ENCODE results near the gene KCTD2.

DNA sequence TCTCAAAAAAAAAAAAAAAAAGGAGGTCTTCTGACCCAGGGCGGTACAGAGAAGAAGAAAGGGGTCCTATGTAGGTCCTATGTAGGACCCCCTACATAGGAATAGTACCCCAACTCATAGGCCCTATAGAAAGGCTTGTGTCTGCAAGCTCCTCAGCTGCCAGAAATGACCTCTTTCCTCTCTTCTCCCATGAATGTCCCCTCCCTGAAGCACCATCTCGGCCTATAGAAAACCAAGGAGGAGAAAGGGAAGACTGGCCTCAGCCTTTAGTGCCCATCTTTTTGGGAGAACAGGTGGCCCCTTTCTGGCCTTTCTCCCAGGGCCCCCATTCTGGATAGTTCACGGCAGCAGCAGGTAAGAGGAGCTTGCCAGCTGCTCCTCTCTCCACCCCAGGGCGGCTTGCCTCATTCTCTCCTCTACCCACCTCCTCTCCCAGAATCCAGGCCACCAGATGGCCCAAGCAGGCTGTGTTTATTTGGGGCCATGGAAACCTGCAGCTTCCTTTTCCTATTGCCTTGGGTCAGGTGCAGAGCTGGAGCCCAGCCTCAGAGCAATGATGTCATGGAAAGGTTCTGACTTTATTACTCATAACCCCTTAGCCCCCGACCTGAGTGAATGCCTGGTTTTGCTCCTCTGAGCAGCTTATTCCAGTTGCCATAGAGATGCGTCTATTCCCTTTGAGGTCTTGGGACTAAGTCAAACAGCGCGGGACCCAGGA, 36.2 kb upstream of the KCTD2 start:
- peak; percentile 25; the same call in 1 of the 2 replicates for TF ChIP-seq SMC3 (IDR thresholded peaks at IDR 0.05; ENCODE audit: low read depth, low read length)
- no peak for TF ChIP-seq YY1 (IDR thresholded peaks at IDR 0.05; ENCODE audit: low read depth)
- no peak for TF ChIP-seq EZH2phosphoT487 (IDR thresholded peaks at IDR 0.05; ENCODE audit: borderline replicate concordance, low read depth)
- no peak for TF ChIP-seq REST (IDR thresholded peaks at IDR 0.05; ENCODE audit: low read depth, low read length)
- TF ChIP-seq, protein P1, sequence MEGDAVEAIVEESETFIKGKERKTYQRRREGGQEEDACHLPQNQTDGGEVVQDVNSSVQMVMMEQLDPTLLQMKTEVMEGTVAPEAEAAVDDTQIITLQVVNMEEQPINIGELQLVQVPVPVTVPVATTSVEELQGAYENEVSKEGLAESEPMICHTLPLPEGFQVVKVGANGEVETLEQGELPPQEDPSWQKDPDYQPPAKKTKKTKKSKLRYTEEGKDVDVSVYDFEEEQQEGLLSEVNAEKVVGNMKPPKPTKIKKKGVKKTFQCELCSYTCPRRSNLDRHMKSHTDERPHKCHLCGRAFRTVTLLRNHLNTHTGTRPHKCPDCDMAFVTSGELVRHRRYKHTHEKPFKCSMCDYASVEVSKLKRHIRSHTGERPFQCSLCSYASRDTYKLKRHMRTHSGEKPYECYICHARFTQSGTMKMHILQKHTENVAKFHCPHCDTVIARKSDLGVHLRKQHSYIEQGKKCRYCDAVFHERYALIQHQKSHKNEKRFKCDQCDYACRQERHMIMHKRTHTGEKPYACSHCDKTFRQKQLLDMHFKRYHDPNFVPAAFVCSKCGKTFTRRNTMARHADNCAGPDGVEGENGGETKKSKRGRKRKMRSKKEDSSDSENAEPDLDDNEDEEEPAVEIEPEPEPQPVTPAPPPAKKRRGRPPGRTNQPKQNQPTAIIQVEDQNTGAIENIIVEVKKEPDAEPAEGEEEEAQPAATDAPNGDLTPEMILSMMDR (IDR thresholded peaks at IDR 0.05) = no peak
- no peak for TF ChIP-seq JUND (IDR thresholded peaks at IDR 0.05)
- no peak for TF ChIP-seq NRF1 (IDR thresholded peaks at IDR 0.05; ENCODE audit: low read depth, low read length)
- TF ChIP-seq POLR2AphosphoS5 (IDR thresholded peaks at IDR 0.05; ENCODE audit: low read depth, low read length) = no peak
- no peak for TF ChIP-seq ELF1 (IDR thresholded peaks at IDR 0.05)
- no peak for TF ChIP-seq MAX (IDR thresholded peaks at IDR 0.05; ENCODE audit: low read depth)
- TF ChIP-seq TAF1 (IDR thresholded peaks at IDR 0.05; ENCODE audit: borderline replicate concordance, low read depth, low read length) = no peak
- no peak for TF ChIP-seq MEF2A (IDR thresholded peaks at IDR 0.05; ENCODE audit: borderline replicate concordance, low read depth)
